Osteocyte (in vitro differentiated cells): Measurements from ENCODE around the gene MND1. TPM values are rescaled to one million over a fixed set of nuclear protein-coding genes. Genes with fewer than 3 reads are reported as not detected.

Experiments used
- DNase-seq: peaks from one replicate; pipeline ENCODE4 v3.0.0; 2021; ENCODE audit warnings: mixed read lengths; ENCODE audit not compliant: unreplicated experiment; ENCODE audit errors: extremely low spot score
- H3K27ac Mint-ChIP-seq: one replicate; pipeline ENCODE4 v1.8.0; 2021; ENCODE audit warnings: mild to moderate bottlenecking, mixed read lengths; ENCODE audit not compliant: unreplicated experiment
- H3K27me3 Mint-ChIP-seq: one replicate; pipeline ENCODE4 v1.8.0; 2021; ENCODE audit warnings: mixed read lengths; ENCODE audit not compliant: unreplicated experiment
- H3K36me3 Mint-ChIP-seq: one replicate; pipeline ENCODE4 v1.8.0; 2021; ENCODE audit warnings: mixed read lengths; ENCODE audit not compliant: unreplicated experiment
- H3K4me1 Mint-ChIP-seq: one replicate; pipeline ENCODE4 v1.8.0; 2021; ENCODE audit warnings: mixed read lengths; ENCODE audit not compliant: unreplicated experiment
- H3K4me3 Mint-ChIP-seq: one replicate; pipeline ENCODE4 v1.8.0; 2021; ENCODE audit warnings: mild to moderate bottlenecking, moderate library complexity, mixed read lengths; ENCODE audit not compliant: unreplicated experiment
- H3K9me3 Mint-ChIP-seq: one replicate; pipeline ENCODE4 v1.8.0; 2021; ENCODE audit warnings: mixed read lengths; ENCODE audit not compliant: unreplicated experiment
- long read RNA-seq: library from polyadenylated mRNA; unstranded; transcript quantifications from one replicate; pipeline ENCODE4 v2.0.0, GENCODE V29; 2021
- total RNA-seq: library from RNA; stranded (reverse); gene quantifications from 2 replicates; pipeline ENCODE4 v1.2.1, GENCODE V29; 2021
- TF ChIP-seq, protein P1 (sequence below): fragments of 200-600 bp; sonication (generic); IDR thresholded peaks from 2 replicates; pipeline ENCODE4 v1.5.0; 2021; ENCODE audit warnings: antibody characterized with exemption, mild to moderate bottlenecking, moderate library complexity

MND1 gene
- total RNA-seq: 0.91 and 1.8 TPM in 2 replicates
- long read RNA-seq, partial matches to known transcripts: 1 of 3 reads
- long read RNA-seq, other reads (novel, unspliced or antisense): 1 of 3 reads

- peak within 1 kb of the TSS; percentile 90 for H3K4me3 Mint-ChIP-seq
- H3K4me1 Mint-ChIP-seq: peaks cover 18% of the 10 kb centered on the region
- peak; percentile 96 for DNase-seq
- peak within 1 kb of the TSS; percentile 55 for H3K27ac Mint-ChIP-seq
- TF ChIP-seq, protein P1, sequence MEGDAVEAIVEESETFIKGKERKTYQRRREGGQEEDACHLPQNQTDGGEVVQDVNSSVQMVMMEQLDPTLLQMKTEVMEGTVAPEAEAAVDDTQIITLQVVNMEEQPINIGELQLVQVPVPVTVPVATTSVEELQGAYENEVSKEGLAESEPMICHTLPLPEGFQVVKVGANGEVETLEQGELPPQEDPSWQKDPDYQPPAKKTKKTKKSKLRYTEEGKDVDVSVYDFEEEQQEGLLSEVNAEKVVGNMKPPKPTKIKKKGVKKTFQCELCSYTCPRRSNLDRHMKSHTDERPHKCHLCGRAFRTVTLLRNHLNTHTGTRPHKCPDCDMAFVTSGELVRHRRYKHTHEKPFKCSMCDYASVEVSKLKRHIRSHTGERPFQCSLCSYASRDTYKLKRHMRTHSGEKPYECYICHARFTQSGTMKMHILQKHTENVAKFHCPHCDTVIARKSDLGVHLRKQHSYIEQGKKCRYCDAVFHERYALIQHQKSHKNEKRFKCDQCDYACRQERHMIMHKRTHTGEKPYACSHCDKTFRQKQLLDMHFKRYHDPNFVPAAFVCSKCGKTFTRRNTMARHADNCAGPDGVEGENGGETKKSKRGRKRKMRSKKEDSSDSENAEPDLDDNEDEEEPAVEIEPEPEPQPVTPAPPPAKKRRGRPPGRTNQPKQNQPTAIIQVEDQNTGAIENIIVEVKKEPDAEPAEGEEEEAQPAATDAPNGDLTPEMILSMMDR: peak; percentile 99
- H3K9me3 Mint-ChIP-seq: no peaks in the 10 kb centered on the region
- peaks cover 5% of the 10 kb centered on the region for H3K36me3 Mint-ChIP-seq
- H3K27me3 Mint-ChIP-seq: no peaks in the 10 kb centered on the region
These were observed at the start of gene MND1 for GRCh38 chr4:153344131-153345011. Gene MND1, plus strand, starts transcription at chr4:153344688. Its CDS starts 50 bp downstream, at chr4:153344738.

- peaks cover 51% of the 10 kb centered on the region for H3K36me3 Mint-ChIP-seq
- no peak overlapping the region for H3K27ac Mint-ChIP-seq
- DNase-seq: no peak
- peaks cover 8% of the 10 kb centered on the region for H3K4me1 Mint-ChIP-seq
- no peaks in the 10 kb centered on the region for H3K27me3 Mint-ChIP-seq
- H3K9me3 Mint-ChIP-seq: peaks cover 5% of the 10 kb centered on the region
- TF ChIP-seq, protein P1: no peak
- no peak overlapping the region for H3K4me3 Mint-ChIP-seq
These were observed 49.2 kb upstream of the MND1 start for GRCh38 chr4:153295131-153295755.

DNA sequence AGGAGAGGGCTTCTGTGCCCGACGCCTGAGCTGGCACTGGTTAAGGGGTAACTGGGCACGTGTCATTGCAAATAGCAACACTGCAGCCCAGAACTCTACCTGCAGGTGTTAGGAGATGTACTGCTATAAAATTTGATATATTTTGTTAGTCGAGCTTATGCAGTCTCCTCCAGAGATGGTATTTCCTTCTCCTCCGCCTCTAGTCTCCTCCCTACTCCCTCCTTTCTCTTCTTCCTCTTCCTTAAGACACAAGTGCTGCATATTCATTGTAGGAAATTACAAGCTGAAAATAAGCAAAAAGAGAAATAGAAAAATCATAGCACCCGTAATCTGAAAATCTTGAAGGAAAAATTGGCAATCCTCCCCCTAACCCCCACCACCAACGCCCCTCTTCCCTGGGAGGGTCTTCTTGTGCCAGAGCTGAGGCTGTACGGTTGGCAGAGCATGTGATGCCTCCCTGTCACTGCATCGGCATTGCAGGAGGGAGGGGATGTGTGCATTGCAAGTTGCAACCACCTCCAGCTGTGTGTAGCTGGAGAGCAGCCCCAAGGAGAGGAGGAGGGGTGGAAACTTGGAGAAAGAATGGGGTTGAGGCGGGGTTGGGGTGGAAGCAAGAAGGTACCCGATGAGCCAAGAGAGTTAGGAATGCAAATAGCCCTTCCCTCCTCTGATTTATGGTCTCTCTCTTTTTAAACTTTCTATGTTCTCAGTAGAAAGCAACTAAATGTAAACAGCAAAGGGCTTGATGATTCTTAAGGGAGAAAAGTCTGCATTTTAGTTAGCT lies 48.3 kb upstream of the MND1 start:
- TF ChIP-seq, protein P1: no peak
- Mint-ChIP-seq H3K4me1 (peaks cover 8% of the 10 kb centered on the region), H3K27ac (no peak overlapping the region), H3K27me3 (no peaks in the 10 kb centered on the region), H3K9me3 (peaks cover 7% of the 10 kb centered on the region), H3K4me3 (no peak overlapping the region), H3K36me3 (peaks cover 52% of the 10 kb centered on the region)
- DNase-seq: no peak

DNA sequence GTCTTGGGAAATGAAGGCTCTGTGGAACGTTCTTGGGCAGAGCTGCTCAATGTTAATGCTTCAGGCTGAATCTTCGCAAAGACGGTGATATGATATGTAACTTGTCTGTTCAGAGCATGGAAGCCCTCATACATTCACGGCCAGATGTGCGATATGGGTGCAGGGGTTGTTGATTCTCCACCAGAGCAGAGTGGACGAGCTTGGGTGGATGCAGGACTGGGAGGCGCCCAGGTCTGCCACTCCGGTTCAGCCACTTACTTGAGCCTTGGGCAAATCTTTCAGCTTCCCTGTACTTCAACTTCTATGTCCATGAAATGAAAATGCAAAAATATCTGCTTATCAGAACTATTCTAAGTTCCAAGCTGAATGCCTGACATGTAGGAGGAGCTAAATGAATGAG lies 47.4 kb upstream of the MND1 start:
- Mint-ChIP-seq H3K27me3 (no peaks in the 10 kb centered on the region), H3K36me3 (peaks cover 61% of the 10 kb centered on the region), H3K27ac (no peak overlapping the region), H3K9me3 (peaks cover 16% of the 10 kb centered on the region), H3K4me3 (no peak overlapping the region), H3K4me1 (peaks cover 7% of the 10 kb centered on the region)
- DNase-seq: no peak
- TF ChIP-seq, protein P1: no peak
